HG02798 (cell line): Measurements from ENCODE around the gene RASA2.

Experiments
- ATAC-seq: cut with Tn5 transposase; IDR thresholded peaks from one replicate; pipeline ENCODE4 v1.9.1; 2021; ENCODE audit warnings: mild to moderate bottlenecking; ENCODE audit not compliant: unreplicated experiment, poor library complexity

RASA2 gene, protein sequence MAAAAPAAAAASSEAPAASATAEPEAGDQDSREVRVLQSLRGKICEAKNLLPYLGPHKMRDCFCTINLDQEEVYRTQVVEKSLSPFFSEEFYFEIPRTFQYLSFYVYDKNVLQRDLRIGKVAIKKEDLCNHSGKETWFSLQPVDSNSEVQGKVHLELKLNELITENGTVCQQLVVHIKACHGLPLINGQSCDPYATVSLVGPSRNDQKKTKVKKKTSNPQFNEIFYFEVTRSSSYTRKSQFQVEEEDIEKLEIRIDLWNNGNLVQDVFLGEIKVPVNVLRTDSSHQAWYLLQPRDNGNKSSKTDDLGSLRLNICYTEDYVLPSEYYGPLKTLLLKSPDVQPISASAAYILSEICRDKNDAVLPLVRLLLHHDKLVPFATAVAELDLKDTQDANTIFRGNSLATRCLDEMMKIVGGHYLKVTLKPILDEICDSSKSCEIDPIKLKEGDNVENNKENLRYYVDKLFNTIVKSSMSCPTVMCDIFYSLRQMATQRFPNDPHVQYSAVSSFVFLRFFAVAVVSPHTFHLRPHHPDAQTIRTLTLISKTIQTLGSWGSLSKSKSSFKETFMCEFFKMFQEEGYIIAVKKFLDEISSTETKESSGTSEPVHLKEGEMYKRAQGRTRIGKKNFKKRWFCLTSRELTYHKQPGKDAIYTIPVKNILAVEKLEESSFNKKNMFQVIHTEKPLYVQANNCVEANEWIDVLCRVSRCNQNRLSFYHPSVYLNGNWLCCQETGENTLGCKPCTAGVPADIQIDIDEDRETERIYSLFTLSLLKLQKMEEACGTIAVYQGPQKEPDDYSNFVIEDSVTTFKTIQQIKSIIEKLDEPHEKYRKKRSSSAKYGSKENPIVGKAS

DNA sequence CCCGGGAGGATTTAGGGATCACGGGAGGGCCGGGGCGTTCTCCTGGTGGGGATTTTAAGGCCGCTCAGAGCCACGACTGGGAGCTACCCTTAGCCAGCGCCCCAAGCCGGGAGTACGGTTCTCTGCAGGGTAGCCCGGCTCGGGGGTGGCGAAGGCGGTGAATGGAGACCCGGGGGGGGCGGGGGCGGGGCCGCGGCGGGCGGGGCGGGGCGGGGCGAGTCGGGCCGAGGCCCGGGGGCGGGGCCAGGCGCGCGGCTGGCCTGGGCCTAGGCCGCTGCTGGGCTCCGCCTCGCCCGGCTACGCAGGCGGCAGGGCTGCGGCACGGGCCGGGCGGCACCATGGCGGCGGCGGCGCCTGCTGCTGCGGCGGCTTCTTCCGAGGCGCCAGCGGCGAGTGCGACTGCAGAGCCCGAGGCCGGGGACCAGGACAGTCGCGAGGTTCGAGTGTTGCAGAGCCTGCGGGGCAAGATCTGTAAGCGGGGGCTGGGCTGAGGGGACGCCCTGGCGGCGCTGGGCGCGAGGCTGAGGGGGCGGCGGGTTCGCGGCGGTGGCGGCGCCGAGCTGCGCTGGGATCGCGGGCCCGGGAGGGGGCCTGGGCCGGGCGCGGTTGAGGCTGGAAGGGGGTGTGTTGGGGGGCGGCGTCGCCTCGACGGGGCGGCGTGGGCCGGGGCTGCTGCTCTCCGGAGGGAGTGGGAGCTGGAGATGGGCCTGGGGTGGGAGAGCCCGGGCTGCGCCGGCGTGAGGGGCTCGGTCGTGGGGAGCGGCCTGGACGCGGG, at the start of gene RASA2:
TSS of gene RASA2 (plus strand) at position 282 of the 775 bp plus-strand sequence. CDS start at position 339, 57 bp downstream.
- ATAC-seq = peak; percentile 75

DNA sequence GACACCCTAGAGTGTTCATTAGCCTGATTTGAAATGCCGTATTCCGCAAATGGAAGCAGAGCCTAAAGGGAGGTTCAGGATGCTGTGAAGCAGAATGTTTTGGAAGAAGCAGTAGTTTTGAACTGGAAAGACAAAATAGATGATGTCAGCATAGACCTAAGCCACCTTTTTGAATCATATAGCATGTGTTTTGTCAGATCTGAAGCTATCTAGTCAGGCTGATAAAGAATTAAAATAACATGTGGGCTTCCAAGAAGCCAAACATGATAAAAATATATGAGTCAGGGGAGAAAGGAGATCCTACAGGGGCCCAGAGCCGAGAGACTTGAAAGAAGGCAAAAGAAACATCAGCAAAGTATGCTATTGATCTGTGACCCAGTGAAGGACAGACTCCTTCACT, 47.2 kb upstream of the RASA2 start:
- ATAC-seq = no peak

DNA sequence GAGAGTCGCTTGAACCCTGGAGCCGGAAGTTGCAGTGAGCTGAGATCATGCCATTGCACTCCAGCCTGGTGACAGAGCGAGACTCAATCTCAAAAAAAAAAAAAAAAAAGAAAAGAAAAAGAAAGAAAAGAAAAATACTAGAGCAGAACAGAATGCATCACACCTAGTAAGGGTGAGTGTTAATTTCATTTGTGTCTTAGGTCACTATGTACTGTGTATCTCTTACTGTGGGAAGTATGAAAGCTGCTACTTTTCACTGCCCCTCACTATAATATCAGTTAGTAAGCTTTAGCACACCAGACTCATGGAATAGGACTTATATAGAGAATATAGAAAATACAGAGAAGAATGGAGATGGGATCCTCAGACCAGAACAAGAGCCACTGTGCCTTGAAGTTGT, 45.9 kb upstream of the RASA2 start:
- ATAC-seq = no peak

DNA sequence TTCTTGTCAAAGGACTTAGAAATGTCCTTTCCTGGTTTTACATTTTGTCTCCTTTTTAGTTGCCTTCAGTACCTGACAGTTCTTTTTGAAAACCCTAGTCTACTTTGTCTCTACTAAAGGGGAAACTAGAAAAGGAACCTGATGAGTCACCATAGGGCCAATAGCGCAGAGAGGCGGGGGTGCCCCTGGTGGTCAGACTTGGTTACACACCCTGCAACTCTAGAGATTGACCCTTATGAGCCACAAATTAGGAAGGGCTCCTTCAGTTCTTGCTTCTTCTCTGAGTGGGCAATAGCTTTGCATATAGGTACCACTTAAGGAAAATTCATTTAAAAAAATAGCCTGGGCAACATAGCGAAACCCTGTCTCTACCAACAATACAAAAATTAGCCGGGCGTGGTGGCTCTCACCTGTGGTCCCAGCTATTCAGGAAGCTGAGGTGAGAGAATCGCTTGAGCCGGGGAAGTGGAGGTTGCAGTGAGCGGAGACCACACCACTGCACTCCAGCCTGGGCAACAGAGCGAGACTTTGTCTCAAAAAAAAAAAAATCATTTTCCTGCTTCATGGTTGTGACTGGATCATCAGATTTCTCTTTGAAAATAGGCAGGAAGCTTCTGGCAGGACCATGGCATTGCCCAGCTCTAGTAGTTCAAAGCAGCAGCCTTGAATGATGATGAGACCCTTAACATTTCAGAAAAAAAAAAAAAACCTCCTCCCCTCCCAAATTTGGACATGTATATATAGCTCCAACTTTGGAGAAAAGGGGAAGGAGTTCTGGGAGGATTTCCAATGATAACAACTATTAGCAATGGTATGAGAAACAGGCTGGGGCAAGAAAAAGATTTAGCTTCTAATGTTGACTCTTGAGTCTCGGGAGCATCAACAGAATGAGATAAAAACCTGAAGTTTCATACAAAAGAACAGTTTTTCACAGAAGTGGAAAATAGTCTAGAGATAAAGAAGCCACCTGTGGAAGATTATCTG, 45.2 kb upstream of the RASA2 start:
- peak; percentile 93 for ATAC-seq

DNA sequence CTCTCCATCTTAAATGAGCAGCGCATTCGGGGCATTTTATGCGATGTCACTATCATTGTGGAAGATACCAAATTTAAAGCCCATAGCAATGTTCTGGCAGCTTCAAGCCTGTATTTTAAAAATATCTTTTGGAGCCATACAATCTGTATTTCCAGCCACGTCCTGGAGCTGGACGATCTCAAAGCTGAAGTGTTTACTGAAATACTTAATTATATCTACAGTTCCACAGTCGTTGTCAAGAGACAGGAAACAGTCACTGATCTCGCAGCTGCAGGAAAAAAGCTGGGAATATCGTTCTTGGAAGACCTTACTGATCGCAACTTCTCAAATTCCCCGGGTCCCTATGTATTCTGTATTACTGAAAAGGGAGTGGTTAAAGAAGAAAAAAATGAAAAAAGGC, 44.4 kb upstream of the RASA2 start:
- ATAC-seq = no peak

DNA sequence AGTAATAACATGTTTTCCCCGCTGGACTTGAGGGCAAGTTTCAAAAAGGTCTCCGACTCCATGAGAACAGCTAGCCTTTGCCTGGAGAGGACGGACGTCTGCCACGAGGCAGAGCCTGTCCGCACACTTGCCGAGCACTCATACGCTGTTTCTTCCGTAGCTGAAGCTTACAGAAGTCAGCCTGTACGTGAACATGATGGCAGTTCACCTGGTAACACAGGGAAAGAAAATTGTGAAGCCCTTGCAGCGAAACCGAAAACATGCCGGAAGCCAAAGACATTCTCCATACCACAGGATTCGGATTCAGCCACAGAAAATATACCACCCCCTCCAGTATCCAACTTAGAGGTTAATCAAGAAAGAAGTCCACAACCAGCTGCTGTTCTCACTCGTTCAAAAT, 43.9 kb upstream of the RASA2 start:
- ATAC-seq = no peak

DNA sequence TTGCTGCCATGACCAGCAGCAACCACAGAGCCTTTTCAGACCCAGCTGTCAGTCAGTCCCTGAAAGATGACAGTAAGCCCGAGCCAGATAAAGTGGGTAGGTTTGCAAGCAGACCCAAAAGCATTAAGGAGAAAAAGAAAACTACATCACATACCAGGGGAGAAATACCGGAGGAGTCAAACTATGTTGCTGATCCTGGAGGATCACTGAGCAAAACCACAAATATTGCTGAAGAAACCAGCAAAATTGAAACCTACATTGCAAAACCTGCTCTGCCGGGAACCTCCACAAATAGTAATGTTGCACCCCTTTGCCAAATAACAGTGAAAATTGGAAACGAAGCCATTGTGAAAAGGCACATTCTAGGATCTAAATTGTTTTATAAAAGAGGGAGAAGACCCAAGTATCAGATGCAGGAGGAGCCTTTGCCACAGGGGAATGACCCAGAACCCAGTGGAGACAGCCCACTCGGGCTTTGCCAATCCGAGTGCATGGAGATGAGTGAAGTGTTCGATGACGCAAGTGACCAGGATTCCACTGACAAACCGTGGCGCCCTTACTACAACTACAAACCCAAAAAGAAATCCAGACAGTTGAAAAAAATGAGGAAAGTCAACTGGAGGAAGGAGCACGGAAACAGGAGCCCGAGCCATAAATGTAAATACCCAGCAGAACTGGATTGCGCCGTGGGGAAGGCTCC, 42.1 kb upstream of the RASA2 start:
- no peak for ATAC-seq

DNA sequence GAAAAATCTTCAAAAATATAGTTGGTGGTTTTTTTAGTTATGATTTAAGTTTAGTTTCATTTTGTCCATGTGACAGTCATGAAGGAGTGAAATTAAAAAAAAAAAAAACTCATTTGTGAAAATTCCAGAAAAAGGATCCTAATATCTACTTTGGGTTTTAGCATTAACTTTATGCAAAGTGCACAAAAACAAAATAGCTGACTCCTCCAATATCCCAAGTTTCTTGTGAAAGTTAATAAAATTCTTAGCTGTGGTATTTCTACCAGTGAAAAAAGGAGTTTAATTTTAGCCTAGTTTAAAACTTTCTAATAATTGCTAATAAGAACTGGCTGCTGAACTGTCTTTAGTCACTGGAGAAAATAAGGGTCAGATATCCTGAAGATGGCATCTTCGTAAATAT, 40.8 kb upstream of the RASA2 start:
- no peak for ATAC-seq

DNA sequence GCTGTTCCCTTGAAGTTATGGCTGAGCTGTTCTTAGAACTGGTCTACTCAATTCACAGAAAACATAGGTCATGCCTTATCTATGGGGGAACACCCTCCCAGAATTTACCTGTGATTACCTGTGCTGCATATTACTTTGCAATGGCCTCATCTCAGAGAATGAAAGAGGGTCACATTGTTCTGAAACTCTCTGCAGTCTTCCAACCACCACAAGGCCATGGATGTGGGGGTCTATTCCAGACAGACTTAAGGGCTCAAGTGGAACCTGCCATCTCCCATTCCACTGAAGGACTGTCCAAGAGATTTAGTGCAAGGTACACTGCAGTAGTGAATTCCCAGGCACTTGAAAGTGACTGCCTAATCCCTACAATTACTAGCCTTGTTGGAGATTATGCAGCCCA, 40.1 kb upstream of the RASA2 start:
- no peak for ATAC-seq

DNA sequence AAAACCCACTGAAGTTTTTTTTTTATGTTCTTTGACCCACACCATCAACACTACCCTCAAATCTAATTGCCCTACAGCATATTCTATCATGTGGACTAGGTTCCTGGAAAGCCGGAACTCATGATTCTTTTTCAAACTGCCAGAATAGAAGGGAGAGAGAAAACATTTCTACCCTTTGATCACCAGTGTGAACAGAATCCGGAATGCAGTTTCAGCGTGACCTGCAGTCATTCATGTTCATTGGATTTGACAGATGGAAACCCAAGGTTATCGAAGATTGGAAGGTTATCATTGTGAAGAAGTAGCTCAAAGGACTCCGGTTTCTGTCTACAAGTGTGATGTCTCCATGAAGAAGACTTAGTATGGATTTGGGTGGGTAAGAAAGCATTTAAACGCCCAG, 39.4 kb upstream of the RASA2 start:
- ATAC-seq = no peak

DNA sequence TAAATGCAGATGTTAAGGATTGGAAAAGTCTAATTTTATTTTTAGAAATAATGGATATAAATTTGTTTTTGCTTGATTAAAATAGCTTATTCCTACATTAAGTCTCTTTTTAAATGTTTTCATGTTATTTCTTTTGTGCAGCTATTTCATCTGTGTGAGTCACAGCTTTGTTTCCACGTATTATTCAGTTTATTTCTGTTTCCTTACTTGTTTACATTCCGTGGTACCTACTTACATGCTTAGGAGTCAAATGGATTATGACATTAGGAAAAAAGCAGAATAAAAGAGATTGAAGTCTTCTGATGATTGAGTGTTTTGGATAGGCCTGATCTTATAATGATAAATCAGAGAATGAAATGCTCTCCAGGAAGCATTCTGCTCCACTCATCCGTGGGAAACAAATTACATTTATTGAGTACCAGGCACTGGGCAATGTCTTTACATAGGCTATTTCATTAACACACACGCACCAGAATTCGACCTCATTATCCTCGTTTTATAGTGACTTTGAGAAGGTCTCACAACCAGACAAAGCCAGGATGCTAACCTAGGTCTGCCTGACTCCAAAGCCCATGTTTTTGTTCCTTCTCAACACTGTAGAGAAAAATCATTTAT, 38.1 kb upstream of the RASA2 start:
- ATAC-seq = no peak

DNA sequence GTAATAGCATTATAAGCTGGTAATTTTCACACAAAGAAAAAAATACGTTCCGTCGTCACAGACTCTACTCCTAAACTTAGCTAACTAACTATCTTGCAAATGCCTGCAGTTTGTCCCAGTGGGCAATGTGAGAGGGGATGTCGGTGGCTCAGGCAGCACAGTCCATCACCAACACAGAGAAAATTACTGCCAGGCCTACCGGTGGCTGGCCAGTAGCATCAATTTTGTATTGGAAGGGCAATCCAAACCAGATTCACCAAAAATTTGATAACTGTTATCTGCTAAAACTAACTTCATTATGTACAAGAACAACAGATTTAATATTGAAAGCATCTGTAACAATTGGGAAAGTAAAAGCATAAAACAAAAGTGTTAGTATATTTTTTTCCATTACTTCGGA, 37.4 kb upstream of the RASA2 start:
- no peak for ATAC-seq

DNA sequence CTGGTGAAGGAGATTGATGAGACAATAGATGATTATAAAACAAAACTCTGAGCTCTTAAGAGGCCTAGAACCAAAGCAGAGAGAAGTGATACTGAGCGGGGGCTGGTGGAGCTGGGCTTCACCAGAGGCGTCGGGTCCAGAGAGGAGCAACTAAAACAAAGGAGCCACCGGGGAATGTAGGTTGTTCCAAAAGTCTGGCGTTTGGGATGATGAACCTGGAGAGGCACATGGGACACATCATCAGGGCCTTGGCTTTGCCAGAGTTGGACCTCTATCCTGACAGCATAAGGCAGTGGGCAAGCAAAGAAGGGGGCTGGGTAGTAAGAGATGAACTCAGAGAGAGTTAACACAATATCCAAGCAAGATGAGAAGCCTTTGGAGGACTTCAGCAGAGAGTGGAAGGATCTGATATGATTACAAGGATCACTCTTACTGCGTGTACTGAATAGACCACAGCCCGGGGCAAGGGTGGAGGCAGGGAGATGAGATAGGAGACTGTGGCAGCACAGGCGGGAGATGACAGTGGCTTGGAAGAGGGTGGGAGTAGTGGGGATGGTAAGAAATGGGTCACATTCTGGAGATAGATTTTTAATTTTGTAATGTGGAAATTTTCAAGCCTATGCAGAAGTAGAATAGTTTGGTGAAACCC, 36.0 kb upstream of the RASA2 start:
- ATAC-seq = no peak

DNA sequence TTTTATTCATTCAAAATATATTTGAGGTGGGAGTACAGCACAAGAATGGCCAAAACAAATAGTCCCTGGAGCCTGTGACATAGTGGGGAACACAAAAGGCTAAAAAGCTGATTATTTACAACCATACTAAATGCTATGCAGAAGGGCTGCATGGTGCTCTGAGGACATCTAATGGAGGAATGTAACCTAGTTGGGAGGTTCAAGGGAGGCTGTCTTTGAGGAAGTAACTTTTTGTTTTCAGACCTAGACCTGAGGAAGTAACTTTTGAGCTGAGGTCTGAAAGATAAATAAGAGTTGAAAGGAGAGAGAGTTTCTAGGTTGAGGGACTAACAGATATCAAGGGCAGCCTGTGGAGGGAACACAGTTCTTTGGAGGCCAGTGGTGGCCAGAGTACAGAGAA, 34.8 kb upstream of the RASA2 start:
- peak; percentile 67 for ATAC-seq

DNA sequence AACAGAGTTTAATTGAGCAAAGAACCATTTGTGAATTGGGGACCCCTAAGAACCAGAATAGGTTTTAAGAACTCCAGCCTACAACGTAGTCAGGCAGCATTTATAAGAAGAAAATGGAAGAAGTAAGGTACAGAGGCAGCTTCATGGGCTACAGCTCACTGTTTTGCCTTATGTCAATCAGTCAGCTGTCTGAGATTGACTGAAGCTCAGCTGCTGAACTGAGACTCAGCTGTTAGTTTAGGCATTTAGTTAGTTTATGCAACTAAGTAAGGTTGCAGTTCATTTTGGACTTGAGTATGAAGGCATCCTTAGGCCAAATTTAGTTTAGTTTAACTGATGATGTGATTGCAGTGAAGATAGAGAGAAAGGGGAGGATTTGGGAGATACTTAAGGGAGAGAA, 34.1 kb upstream of the RASA2 start:
- no peak for ATAC-seq

DNA sequence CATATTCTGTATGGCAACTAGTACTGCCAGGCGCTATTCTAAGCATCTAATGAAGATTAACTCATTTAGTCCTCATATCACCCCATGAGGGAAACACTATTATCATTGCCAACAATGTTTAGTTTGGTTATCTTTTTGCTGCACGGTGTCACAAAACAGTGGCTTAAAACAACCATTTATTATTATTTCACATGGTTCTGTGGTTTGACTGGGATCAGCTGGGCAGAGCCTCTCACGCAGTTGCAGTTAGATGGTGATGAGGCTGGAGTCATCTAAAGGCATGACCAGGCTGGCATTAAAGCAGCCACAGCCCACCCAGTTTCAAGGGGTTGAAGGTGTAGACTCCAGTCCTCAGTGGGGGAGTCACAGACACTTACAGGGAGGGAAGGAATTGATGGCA, 32.8 kb upstream of the RASA2 start:
- no peak for ATAC-seq

DNA sequence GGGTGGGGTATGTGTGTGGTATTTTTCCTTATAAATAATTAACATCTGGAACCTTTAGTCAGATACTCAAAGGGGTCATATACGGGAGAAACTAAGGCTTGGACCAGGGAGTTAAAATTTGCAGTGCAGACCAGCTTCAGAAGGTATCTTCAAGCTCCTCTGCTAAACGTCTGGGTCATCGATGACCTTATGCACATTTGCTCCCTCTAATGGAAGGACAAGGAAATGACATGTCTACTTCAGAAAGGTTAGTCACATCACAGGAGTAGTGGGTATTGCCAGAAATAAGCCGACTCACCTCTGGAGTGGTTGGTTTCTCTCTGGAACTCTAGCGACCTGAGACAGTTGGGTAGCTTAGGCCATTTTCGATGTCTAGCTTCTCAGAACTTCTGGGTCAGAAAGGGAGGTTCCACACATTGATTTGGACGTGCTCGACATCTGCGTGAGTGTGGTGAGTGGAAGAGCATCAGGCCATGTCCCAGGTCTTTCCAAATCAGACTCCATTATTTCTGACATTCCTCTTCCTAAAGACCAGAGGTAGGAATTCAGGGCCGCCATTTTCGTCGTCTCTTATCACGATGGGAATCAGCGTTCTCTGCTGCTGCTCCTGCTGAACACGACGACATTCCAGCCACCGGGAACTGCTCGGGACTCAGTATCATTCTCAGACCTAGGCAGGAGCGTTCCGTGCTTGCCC, 31.8 kb upstream of the RASA2 start:
- ATAC-seq = peak; percentile 60
